ES-I3 (cell line): ENCODE measurements around the gene VSX1.
A peak's percentile ranks its signal among the peaks of the same experiment; 100 is the strongest.

Experiments used
- H3K36me3 ChIP-seq: 2 replicates; pipeline ENCODE4 v1.6.1; 2013; ENCODE audit warnings: mild to moderate bottlenecking, low read length, control low read depth, moderate library complexity; ENCODE audit not compliant: insufficient read depth
- H3K4me1 ChIP-seq: 2 replicates; pipeline ENCODE4 v1.6.1; 2013; ENCODE audit warnings: mild to moderate bottlenecking, control low read depth, low read length; ENCODE audit not compliant: insufficient read depth
- H3K9ac ChIP-seq: 2 replicates; pipeline ENCODE4 v1.6.1; 2013; ENCODE audit warnings: low read depth, mild to moderate bottlenecking, low read length, moderate library complexity
- H3K9me3 ChIP-seq: 2 replicates; pipeline ENCODE4 v1.6.1; 2013; ENCODE audit warnings: mild to moderate bottlenecking, low read length, moderate library complexity; ENCODE audit not compliant: control insufficient read depth, insufficient read depth

VSX1 gene

DNA sequence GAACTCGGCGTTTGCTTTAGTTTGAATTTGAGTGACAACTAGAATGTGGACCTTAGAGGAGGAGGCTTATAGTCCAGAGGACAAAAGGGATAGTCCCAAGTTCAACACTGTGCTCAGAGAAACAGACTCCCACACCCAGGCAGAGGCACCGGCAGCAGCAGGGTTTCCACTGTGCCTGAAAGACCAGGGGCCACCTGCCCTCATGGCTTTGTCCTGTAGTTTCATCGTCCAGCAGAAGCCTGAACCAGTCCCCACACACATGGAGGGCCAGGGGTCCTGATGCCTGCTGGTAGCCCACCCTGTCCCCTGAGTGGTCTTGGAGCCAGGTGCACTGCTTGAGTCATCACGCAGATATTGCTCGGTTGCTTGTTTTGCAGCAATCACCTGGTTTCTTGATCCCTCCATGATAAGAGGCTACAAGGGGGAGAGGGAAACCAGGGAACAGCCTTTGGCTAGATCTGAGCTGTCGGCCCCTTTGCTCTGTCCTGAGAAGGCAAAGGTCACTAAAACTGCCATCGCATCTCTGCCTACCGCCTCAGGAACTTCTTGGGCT, 16.8 kb downstream of the VSX1 start:
- no peaks in the 10 kb centered on the region for H3K4me1 ChIP-seq
- no peaks in the 10 kb centered on the region for H3K36me3 ChIP-seq
- H3K9ac ChIP-seq: no peak overlapping the region
- H3K9me3 ChIP-seq: no peaks in the 10 kb centered on the region

DNA sequence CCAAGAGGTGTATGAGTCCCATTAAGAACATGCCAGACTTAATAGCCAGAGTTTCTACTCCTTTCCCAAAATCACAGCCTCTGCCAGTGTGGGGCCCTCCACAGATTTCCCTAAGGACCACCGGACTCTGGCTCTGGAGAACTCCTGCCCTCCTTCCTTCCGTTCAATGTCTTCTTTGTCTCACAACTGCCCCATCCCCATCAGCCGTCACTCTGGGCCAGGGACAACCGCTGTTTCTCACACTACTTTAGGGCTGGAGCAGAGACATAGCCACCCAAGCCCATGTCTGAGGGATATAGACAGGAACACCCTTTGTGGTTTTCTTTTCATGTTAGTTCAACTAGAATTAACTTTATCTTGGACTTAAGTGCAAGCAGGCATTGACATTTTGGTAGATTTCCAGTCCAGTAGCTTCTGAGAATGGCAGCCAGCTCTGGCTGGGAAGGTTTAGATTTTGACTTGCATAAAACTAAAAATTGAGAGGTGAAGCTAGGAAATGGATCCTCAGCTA, 17.3 kb downstream of the VSX1 start:
- Histone ChIP-seq H3K4me1 (no peaks in the 10 kb centered on the region), H3K9me3 (no peaks in the 10 kb centered on the region), H3K9ac (no peak overlapping the region), H3K36me3 (no peaks in the 10 kb centered on the region)

DNA sequence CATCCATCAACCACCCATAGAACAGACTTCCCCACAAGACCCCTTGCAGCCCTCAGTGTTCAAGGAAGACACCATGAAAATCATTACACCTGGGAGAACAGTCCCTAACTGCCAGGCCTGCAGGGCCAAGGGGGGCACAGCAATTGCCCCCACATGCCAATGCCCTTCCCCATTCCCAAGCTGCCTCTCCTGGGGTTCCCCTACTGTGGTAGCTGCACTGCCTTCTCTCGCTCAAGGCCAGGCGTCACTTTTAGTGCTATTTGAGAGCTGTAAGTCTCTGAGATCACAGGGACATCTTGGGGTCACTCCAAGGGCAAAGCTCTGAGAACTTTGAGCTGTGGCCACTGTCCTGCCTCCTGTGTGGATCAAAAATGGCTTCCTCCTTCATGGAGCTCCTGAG, 18.0 kb downstream of the VSX1 start:
- Histone ChIP-seq H3K9ac (no peak overlapping the region), H3K9me3 (no peaks in the 10 kb centered on the region), H3K4me1 (no peaks in the 10 kb centered on the region), H3K36me3 (no peaks in the 10 kb centered on the region)

DNA sequence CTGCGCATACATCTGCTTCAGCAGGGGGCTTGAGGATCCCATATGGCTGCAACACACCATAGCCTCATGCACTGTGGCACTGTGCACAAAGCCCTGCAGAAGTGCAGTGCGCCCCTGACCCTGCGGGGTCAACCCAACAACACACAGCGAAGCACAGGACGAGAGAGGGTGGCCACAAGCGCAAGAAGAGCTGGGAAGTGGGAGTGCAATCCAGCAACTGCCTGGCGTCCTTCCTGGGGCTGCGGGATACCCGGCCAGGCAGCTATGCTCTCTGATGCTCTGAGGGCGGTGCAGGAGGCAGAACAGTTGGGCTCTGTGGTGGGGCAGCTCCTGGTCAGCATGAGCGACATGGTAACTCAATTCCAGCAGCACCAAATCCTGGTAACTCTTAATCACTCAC, 18.4 kb downstream of the VSX1 start:
- no peaks in the 10 kb centered on the region for H3K4me1 ChIP-seq
- no peaks in the 10 kb centered on the region for H3K9me3 ChIP-seq
- no peak overlapping the region for H3K9ac ChIP-seq
- H3K36me3 ChIP-seq: no peaks in the 10 kb centered on the region

DNA sequence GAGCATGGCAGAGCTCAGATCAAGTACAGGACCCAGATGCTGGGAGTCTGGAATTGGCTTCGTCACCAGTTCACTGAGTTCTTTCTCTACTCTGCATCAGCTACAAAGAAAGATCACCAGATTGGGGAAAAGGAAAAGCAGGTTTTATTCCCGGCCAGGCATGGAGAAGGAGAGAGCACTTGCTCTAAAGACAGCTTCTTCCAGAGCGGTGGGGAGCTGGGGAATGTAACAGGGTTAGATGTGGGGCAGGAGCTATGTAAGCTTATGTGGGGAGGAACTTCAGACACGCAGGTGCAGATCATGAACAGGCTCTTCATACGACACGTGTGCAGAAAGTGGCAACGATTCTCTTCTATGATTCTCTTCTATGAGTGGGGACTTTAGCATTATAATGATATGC, 19.1 kb downstream of the VSX1 start:
- Histone ChIP-seq H3K9ac (no peak overlapping the region), H3K36me3 (no peaks in the 10 kb centered on the region), H3K4me1 (no peaks in the 10 kb centered on the region), H3K9me3 (no peaks in the 10 kb centered on the region)

DNA sequence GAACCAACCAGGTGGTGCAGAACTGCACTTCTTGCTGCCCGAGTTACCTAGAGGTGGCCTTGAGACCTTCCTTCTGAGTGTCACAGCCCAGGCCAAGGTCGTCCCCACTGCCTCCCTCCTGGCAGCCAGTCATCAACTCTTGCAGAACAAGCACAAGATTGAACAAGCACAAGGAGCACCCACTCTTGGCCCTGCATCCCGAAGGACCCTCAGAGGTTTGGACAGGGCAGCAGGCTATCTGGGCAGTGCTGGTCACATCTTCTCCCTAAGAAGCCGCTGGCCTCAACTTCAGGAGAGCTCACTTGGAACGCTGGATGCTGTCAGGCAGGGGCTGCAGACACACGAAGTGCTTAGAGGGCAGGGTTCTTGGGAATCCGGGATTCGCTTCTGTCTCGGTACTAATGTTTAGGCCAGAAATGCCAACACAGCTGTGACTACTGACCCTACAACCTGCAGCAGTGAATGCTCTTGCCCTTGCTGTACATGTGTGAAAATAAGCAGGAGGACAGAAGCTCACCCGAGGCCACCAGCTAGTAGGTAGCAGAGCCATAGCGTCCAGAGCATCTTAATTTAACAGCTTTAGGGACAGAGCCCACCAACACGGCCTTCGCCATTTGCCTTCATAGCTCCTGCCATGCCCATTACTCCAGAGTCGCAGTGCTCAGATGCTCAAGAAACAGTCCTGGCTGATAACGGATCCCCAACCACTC, 20.0 kb downstream of the VSX1 start:
- Histone ChIP-seq H3K9me3 (no peaks in the 10 kb centered on the region), H3K9ac (no peak overlapping the region), H3K4me1 (no peaks in the 10 kb centered on the region), H3K36me3 (no peaks in the 10 kb centered on the region)

DNA sequence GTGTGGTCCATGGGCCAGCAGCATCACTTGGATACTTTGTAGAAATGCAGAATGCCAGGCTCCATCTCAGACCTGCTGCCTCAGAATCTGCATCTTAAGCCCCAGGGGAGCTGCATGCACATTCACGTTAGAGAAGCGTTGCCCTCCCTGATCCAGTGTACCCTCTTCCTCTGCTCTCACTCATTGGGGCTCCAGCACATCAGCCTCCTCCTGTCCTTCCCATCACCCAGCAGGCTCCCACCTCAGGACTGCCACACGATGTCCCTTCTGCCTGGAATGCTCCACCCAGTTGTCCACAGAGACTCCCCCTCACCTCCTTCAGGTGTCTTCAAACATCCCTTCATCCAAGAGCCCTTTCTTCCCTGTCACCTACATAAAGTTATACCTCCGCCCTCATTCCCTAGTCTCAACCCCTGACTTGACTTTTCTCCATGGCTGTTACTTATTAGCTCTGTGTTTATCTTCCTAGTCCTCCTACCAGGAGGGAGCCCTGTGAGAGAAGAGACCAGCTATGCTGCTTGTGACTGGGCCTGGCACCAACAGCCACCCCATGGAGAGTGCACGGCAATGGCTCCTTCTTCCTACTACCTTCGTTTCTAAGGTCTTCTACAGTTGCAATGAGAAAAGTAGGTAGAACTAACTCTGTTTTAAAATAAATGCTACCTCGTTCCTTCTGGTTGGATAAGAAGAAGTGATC, 20.7 kb downstream of the VSX1 start:
- Histone ChIP-seq H3K9me3 (no peaks in the 10 kb centered on the region), H3K36me3 (no peaks in the 10 kb centered on the region), H3K4me1 (no peaks in the 10 kb centered on the region)

DNA sequence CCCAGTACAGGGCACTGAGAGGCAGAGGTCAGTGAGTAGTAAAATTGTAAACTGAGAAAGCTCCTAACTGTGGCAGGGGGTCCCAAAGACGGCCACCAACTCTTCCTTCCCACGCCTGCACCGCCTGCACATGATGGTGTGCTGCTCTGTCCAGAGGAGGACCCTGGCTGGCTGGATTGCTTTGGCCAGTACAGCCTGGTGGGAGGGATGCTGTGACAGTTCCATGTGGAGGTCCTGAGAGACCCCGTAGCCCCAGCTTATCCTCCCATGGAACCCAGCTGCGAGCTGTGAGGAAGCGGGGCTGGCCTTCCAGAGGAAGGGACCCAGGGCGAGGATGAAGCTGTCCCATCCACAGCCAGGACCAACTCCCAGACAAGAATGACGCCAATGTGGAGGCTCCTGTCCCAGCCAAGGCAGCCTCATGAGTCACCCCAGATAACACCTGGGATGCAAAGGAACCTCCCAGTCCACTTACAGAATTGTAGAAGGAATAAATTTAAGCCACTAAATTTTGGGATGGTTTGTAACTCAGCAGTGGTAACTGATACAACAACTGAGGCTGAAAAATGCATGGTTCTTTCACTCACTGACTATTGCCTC, 22.0 kb downstream of the VSX1 start:
- H3K9me3 ChIP-seq: no peaks in the 10 kb centered on the region
- no peaks in the 10 kb centered on the region for H3K36me3 ChIP-seq
- H3K4me1 ChIP-seq: no peaks in the 10 kb centered on the region
- no peak overlapping the region for H3K9ac ChIP-seq

More for the DNA sequence above, 20.7 kb downstream of the VSX1 start:
- H3K9ac ChIP-seq: no peak overlapping the region

DNA sequence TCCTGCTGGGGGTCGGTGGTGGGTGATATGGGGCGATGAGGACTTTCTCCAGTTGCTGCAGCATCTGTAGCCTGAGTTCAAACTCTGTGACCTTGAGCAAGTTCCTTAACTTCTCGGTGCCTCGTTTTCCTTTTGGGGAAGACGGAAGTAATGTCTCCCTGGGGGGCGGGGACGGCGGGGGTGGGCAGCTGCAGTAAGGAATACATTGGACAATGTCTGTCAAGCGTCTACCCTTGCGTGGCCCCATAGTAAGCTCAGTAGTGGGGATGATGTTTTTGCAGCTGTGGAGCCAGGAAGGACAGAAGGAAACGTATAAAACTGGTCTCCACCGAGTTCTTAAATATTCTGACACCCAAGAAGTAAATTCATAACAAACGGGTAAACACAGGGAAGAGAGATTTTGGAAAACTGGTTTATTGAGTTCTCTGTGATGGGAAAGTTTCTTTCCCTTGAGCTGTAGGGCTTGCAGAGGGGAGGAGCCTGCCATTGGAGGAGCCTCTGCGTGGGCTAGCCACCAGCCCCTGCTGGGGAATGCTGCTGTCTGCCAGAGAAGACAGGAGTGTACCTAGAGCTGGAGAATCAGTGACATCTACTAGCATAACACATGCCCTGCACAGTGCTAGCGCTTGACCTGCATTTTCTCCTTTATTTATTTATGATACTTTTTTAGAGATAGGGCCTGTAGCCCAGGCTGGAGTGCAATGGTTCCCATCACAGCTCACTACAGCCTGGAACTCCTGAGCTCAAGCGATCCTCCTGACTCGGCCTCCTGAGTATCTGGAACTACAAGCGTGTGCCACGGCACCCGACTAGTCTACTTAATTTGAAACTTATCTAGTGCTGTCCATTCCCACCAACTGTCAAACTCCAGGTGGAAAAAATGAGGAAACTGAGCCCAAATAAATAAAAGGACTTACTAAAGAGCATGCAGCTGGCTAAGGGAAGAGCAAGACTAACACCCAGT, 22.8 kb downstream of the VSX1 start:
- peak overlapping the region; percentile 51; the same call in 1 of the 2 replicates for H3K9ac ChIP-seq
- no peaks in the 10 kb centered on the region for H3K4me1 ChIP-seq
- no peaks in the 10 kb centered on the region for H3K36me3 ChIP-seq

DNA sequence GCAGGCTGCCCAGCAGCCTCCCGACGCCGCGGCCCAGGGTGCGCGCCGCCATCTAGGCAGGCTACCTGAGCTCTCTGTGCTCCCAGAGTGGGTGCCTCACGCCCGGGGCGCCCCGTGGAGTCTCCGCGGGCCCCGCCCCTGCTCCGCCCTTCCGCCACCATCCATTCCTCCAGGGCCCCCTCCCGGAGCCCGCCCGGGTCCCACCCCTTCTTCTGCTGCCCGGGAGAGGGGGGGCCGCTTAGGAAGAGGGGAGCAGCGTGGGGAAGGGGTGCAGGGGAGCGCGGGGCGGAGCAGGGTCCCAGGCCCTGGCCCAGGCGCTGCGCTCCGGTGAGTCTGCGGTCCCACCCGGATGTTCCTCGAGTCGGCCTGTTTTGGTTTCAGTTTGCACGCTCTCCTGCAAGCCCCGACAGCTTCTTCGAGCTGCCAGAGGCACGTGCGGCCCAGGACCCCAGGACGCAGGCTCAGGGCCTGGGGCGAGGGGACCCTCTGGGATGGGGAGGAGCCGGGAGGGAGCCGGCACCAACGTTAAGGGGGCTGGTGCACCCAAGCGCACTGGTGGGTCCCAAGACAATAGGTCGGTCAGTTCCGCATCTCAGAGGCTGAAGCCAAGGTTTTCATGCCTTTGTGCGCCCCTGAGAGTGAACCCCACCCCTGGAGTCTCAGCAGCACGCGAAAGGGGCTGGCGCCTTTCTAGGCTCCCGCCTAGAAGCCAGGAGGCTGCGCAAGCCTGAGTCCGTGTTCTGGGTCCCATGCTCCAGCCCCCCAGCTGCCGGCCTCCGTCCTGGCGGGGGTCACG, 23.7 kb downstream of the VSX1 start, which contains the start of gene ACSS1:
ACSS1 (minus strand) TSS at position 89 of the 796 bp plus-strand sequence; CDS start at position 52, 37 bp downstream.
- Histone ChIP-seq H3K9ac (peak within 1 kb of the TSS; percentile 51), H3K9me3 (no peaks in the 10 kb centered on the region), H3K36me3 (no peaks in the 10 kb centered on the region), H3K4me1 (no peaks in the 10 kb centered on the region)

More for the DNA sequence above, 22.8 kb downstream of the VSX1 start:
- no peaks in the 10 kb centered on the region for H3K9me3 ChIP-seq

DNA sequence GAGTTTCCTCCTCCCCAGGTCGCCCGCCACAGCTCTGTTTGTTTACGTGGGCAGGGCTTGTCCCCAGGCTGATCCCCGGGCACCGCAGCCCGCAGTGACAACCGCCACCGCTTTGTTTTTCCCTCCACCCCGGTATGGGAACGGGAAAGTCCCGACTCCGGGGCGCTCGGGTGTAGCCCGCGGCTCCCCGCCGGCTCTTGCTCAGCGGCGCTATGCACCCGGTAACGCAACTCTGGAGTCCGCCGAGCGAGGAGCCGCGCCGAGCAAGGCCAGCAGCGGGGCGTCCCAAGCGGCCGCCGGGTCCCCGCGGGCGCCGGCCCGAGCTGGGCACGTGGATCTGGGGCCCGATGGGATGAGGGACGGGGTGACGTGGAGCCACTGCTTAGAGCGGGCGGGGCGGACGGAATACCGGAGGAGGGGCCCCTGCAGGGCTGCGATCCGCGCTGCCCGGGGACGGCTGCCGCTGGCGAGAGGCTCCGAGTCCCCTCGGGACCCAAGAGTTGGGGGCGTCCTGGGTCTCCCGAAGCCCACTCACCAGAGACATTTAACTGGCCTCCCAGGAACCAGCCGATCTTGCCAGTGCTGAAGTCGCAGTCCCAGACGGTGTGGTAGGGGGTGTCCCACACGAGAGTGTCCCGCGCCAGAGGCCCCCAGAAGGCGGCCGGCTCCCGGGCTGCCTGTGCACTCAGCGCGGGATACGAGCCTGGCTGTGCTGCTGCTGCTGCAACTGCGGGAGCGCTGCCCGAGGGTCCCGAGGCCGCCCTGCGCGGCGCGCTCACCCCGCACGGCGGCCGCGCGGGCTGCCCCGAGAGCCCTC, 24.5 kb downstream of the VSX1 start:
- Histone ChIP-seq H3K36me3 (no peaks in the 10 kb centered on the region), H3K9ac (peak overlapping the region; percentile 51), H3K4me1 (no peaks in the 10 kb centered on the region), H3K9me3 (no peaks in the 10 kb centered on the region)

DNA sequence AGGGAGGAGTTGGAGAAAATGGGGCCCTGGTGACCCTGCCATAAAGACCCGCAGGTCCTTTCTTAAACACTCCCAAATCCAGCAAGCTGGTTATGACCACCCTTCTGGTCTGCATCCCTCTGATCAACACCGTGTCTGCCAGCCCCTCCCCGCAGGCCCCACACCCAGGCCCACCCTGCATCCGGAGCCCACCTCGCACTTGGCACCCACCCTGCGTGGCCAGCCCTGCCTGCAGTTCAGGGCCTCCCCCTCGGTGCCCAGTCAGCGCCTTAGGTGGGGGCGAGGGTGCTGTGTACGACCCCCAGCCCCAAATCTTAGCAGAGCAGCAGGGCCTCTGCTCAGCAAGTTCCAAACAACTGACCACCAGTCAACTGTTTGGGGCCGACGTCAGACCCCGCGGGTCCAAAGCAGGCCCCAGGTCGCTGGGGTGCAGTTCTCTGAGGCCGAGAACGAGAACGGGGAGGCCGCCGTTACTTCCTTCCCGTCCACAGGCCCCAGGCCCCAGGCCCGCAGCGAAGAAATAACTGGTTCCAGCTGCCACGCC, 25.2 kb downstream of the VSX1 start:
- Histone ChIP-seq H3K9me3 (no peaks in the 10 kb centered on the region), H3K9ac (peak overlapping the region; percentile 51; the same call in 1 of the 2 replicates), H3K4me1 (no peaks in the 10 kb centered on the region), H3K36me3 (no peaks in the 10 kb centered on the region)
